BLaER1 (cell line): ENCODE data around the gene AHR.

Experiments used
- H3K27ac ChIP-seq: shearing (Covaris generic); formaldehyde crosslinking; 2 replicates; pipeline ENCODE4 v1.8.1; 2022
- H3K27me3 ChIP-seq: shearing (Covaris generic); formaldehyde crosslinking; 2 replicates; pipeline ENCODE4 v1.8.1; 2022
- H3K36me3 ChIP-seq: shearing (Covaris generic); formaldehyde crosslinking; 2 replicates; pipeline ENCODE4 v1.8.1; 2022
- H3K4me1 ChIP-seq: shearing (Covaris generic); formaldehyde crosslinking; 2 replicates; pipeline ENCODE4 v1.8.1; 2022
- H3K4me2 ChIP-seq: shearing (Covaris generic); formaldehyde crosslinking; 2 replicates; pipeline ENCODE4 v1.8.1; 2022
- H3K4me3 ChIP-seq: shearing (Covaris generic); formaldehyde crosslinking; 2 replicates; pipeline ENCODE4 v1.8.1; 2022
- H3K9ac ChIP-seq: shearing (Covaris generic); formaldehyde crosslinking; 2 replicates; pipeline ENCODE4 v1.8.1; 2022
- H3K9me3 ChIP-seq: shearing (Covaris generic); formaldehyde crosslinking; 2 replicates; pipeline ENCODE4 v1.8.1; 2022
- H4K20me1 ChIP-seq: shearing (Covaris generic); formaldehyde crosslinking; 2 replicates; pipeline ENCODE4 v1.8.1; 2022
- Cebpa-rat ChIP-seq: shearing (Covaris generic); IDR thresholded peaks from 2 replicates; pipeline ENCODE4 v1.8.1; 2022

AHR gene

DNA sequence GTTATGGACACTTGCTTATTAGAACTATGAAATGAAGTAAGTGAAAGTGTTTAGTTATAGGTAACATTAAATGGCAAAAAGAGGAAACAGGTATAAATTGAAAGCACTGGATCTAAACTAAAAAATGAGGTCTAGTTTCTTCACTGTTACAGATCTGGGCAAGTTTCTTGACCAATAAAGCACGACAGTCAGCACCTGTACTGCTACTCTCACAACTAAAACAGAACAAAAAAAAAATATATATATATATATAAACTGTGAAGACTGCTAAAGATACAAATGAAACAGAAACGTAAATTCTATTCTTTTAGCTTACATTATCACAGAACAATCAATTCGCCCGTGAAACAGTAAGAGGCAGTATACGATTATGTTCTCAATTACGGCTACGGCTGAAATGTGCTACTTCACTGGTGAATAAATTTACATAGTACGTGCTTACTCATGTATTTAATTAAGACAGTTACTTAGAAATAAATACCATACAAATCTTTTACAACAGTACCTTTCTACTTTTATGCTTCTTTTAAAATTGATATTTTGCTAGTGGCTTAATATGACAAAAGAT, 4.2 kb downstream of the AHR start:
- H4K20me1 ChIP-seq: peaks cover 15% of the 10 kb centered on the region
- no peak overlapping the region for H3K27ac ChIP-seq
- H3K4me2 ChIP-seq: no peak overlapping the region
- peaks cover 35% of the 10 kb centered on the region for H3K27me3 ChIP-seq
- no peak overlapping the region for H3K9ac ChIP-seq
- H3K36me3 ChIP-seq: no peaks in the 10 kb centered on the region
- H3K9me3 ChIP-seq: peaks cover 13% of the 10 kb centered on the region
- peaks cover 11% of the 10 kb centered on the region for H3K4me1 ChIP-seq
- no peak for TF ChIP-seq Cebpa-rat
- no peak overlapping the region for H3K4me3 ChIP-seq

DNA sequence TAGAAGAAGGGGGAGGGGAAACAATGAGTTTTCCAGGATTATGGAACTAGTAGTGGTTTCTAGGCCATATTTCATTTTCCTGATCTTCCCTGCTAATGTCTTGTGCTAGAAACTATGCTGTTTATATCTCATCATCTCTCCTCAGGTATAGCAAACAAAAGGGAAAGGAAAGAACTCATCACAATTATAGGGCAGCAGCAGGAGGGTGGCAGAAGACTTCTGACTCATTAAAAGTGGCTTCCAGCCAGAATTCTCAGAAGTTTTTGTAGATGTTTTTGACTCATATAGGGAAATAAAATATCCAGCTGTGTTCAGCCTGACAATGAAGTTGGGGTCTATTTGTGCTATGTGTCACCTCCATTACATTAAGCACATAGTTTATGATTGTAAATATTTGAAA, 6.5 kb downstream of the AHR start:
- no peaks in the 10 kb centered on the region for H3K36me3 ChIP-seq
- TF ChIP-seq Cebpa-rat: no peak
- no peak overlapping the region for H3K4me3 ChIP-seq
- H3K4me2 ChIP-seq: no peak overlapping the region
- H3K27ac ChIP-seq: no peak overlapping the region
- H3K9me3 ChIP-seq: no peaks in the 10 kb centered on the region
- H3K9ac ChIP-seq: no peak overlapping the region
- peaks cover 13% of the 10 kb centered on the region for H3K27me3 ChIP-seq
- 0 out of 2 replicates have a peak, but pooled peaks cover under 1% of the 10 kb centered on the region for H4K20me1 ChIP-seq
- no peaks in the 10 kb centered on the region for H3K4me1 ChIP-seq

- H3K27me3 ChIP-seq: peaks cover 6% of the 10 kb centered on the region; the same call in 1 of the 2 replicates
- no peak overlapping the region for H3K4me2 ChIP-seq
- no peaks in the 10 kb centered on the region for H3K4me1 ChIP-seq
- H3K4me3 ChIP-seq: no peak overlapping the region
- H4K20me1 ChIP-seq: no peaks in the 10 kb centered on the region
- TF ChIP-seq Cebpa-rat: no peak
- no peaks in the 10 kb centered on the region for H3K36me3 ChIP-seq
- no peak overlapping the region for H3K9ac ChIP-seq
- H3K9me3 ChIP-seq: no peaks in the 10 kb centered on the region
- H3K27ac ChIP-seq: no peak overlapping the region
Observed at GRCh38 chr7:17305387-17306171, 7.1 kb downstream of the AHR start.

GRCh38 chr7:17307000-17307399, 8.5 kb downstream of the AHR start:
- Histone ChIP-seq H3K9me3 (no peaks in the 10 kb centered on the region), H3K4me2 (no peak overlapping the region), H3K36me3 (no peaks in the 10 kb centered on the region), H3K27ac (no peak overlapping the region), H4K20me1 (no peaks in the 10 kb centered on the region), H3K4me3 (no peak overlapping the region), H3K27me3 (no peaks in the 10 kb centered on the region), H3K9ac (no peak overlapping the region), H3K4me1 (no peaks in the 10 kb centered on the region)
- TF ChIP-seq Cebpa-rat: no peak

GRCh38 chr7:17307558-17307957, 9.1 kb downstream of the AHR start:
- H3K27me3 ChIP-seq: no peaks in the 10 kb centered on the region
- H3K4me2 ChIP-seq: no peak overlapping the region
- H3K9ac ChIP-seq: no peak overlapping the region
- H4K20me1 ChIP-seq: no peaks in the 10 kb centered on the region
- H3K9me3 ChIP-seq: no peaks in the 10 kb centered on the region
- no peak overlapping the region for H3K27ac ChIP-seq
- H3K36me3 ChIP-seq: no peaks in the 10 kb centered on the region
- TF ChIP-seq Cebpa-rat: no peak
- no peak overlapping the region for H3K4me3 ChIP-seq
- no peaks in the 10 kb centered on the region for H3K4me1 ChIP-seq

- no peak overlapping the region for H3K4me2 ChIP-seq
- no peaks in the 10 kb centered on the region for H3K27me3 ChIP-seq
- no peak for TF ChIP-seq Cebpa-rat
- H3K9me3 ChIP-seq: no peaks in the 10 kb centered on the region
- H3K27ac ChIP-seq: no peak overlapping the region
- H4K20me1 ChIP-seq: no peaks in the 10 kb centered on the region
- H3K4me3 ChIP-seq: no peak overlapping the region
- H3K9ac ChIP-seq: no peak overlapping the region
- no peaks in the 10 kb centered on the region for H3K4me1 ChIP-seq
- H3K36me3 ChIP-seq: no peaks in the 10 kb centered on the region
Observed at GRCh38 chr7:17307969-17308648, 9.7 kb downstream of the AHR start.

- Histone ChIP-seq H3K36me3 (no peaks in the 10 kb centered on the region), H3K27ac (no peak overlapping the region), H3K4me1 (no peaks in the 10 kb centered on the region), H3K9ac (no peak overlapping the region), H3K9me3 (no peaks in the 10 kb centered on the region), H3K27me3 (no peaks in the 10 kb centered on the region), H3K4me2 (no peak overlapping the region), H3K4me3 (no peak overlapping the region), H4K20me1 (no peaks in the 10 kb centered on the region)
- no peak for TF ChIP-seq Cebpa-rat
Observed at GRCh38 chr7:17311194-17311593, 12.7 kb downstream of the AHR start.

DNA sequence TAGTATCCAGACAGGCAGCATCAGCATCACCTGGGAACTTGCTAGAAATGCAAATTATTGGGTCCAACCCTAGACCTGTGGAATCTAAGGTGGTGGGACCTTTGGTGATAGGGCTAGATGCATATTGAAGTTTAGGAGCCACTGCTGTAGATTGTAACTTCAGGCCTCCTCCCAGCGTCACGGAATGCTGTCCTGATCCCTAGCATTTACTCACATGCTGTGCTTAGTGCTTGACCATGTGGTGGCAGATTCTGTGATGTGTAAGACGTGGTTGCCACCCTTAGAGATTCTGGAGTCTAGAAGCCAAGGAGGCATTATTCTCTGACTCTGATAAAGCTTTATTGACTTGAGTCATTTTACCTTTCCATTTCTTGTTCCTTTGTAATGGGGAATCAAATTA, 13.5 kb downstream of the AHR start:
- Histone ChIP-seq H3K9me3 (no peaks in the 10 kb centered on the region), H4K20me1 (no peaks in the 10 kb centered on the region), H3K27ac (no peak overlapping the region), H3K9ac (no peak overlapping the region), H3K36me3 (no peaks in the 10 kb centered on the region), H3K27me3 (no peaks in the 10 kb centered on the region), H3K4me1 (no peaks in the 10 kb centered on the region), H3K4me3 (no peak overlapping the region), H3K4me2 (no peak overlapping the region)
- no peak for TF ChIP-seq Cebpa-rat

DNA sequence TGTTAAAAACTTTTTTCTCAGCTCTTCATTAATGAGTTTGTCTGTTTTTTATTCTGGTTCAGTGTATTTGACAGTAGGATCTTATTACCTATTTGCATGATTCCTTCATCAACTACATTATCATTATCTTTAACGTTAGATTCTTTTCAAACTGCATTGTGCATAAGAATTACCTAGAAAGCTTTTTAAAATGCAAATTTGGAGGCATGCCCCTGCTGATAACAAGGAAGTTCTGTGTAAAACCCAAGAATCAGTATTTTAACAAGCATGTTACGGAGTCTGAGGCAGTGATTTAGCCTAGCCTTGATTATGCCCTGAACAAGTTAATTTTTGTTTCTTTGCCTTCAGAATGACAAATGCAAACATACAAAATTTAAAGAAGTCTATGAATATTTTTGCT, 14.2 kb downstream of the AHR start:
- no peaks in the 10 kb centered on the region for H3K9me3 ChIP-seq
- no peaks in the 10 kb centered on the region for H3K4me1 ChIP-seq
- H3K4me3 ChIP-seq: no peak overlapping the region
- no peak overlapping the region for H3K4me2 ChIP-seq
- H3K9ac ChIP-seq: no peak overlapping the region
- no peak overlapping the region for H3K27ac ChIP-seq
- H3K27me3 ChIP-seq: no peaks in the 10 kb centered on the region
- H3K36me3 ChIP-seq: no peaks in the 10 kb centered on the region
- no peaks in the 10 kb centered on the region for H4K20me1 ChIP-seq
- no peak for TF ChIP-seq Cebpa-rat

DNA sequence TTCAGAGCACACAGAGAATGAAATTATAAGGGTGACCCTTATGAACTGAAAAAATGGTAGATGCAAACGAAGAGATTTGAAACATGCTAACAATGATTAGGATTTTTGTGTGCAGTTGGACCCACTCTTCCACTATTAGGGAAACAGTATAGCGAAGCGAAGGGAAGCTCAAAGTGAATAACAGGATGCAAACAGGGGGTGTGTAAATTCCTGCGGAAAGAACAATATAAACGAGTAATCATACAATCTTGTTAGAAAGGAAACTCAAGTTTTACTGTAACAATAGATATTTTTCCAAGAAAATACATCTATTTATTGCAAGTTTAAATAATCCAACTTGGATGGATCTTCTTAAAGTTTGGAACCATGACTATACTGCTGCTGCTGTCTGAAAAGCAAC, 14.7 kb downstream of the AHR start:
- H3K9me3 ChIP-seq: no peaks in the 10 kb centered on the region
- no peaks in the 10 kb centered on the region for H4K20me1 ChIP-seq
- H3K9ac ChIP-seq: no peak overlapping the region
- H3K4me1 ChIP-seq: no peaks in the 10 kb centered on the region
- no peaks in the 10 kb centered on the region for H3K36me3 ChIP-seq
- no peaks in the 10 kb centered on the region for H3K27me3 ChIP-seq
- TF ChIP-seq Cebpa-rat: no peak
- no peak overlapping the region for H3K4me2 ChIP-seq
- H3K27ac ChIP-seq: no peak overlapping the region
- no peak overlapping the region for H3K4me3 ChIP-seq
